ENCODE data around the gene SERPINA5. TPM values are rescaled to one million over a fixed set of nuclear protein-coding genes. Genes with fewer than 3 reads are reported as not detected.
A peak's percentile ranks its signal among the peaks of the same experiment; 100 is the strongest.

SERPINA5 gene
- total and polyA plus RNA-seq, 8 donors = 52.3 to 139 (median 96.0) TPM

- intact Hi-C loops (cut with DNase I) = no loop called here
- no peak for TF ChIP-seq CTCF (IDR thresholded peaks at IDR 0.05)
- H3K27ac ChIP-seq = peak overlapping the region in 3 of 4 donors; percentile 34 to 87 (median 78)
- no peaks in the 10 kb centered on the region for H3K27me3 ChIP-seq
- ATAC-seq (no peak), FAIRE-seq (no peak), DNase-seq (no peak)
- H3K4me1 ChIP-seq = peaks cover 9 to 17% (median 17%) of the 10 kb centered on the region in 3 donors
- WGBS, 2 donors = 92 to 95% methylated on average over 5 of the region's 5 CpGs
- no peaks in the 10 kb centered on the region for H3K36me3 ChIP-seq
- no peak overlapping the region for H3K4me3 ChIP-seq
- no peaks in the 10 kb centered on the region for H3K9me3 ChIP-seq
These were observed 30.0 kb downstream of the SERPINA5 start for GRCh38 chr14:94611179-94611578.

GRCh38 chr14:94612174-94612573, 30.9 kb downstream of the SERPINA5 start, which contains the start of gene SERPINA3:
Gene SERPINA3, plus strand, starts transcription at chr14:94612391. Its CDS starts 2,051 bp downstream, at chr14:94614442.
- TF ChIP-seq CTCF (IDR thresholded peaks at IDR 0.05) = no peak
- intact Hi-C loops (cut with DNase I) = no loop called here
- ATAC-seq (peak; percentile 60 to 75 (median 69)), DNase-seq (peak in 3 of 6 donors; percentile 59 to 73 (median 65)), FAIRE-seq (no peak)
- H3K36me3 ChIP-seq = no peaks in the 10 kb centered on the region
- no peaks in the 10 kb centered on the region for H3K9me3 ChIP-seq
- WGBS, 2 donors = 25 to 33% methylated on average over 4 of the region's 4 CpGs
- peaks cover 9 to 17% (median 15%) of the 10 kb centered on the region in 3 donors for H3K4me1 ChIP-seq
- H3K4me3 ChIP-seq = peak within 1 kb of the TSS; percentile 24 to 57 (median 36)
- no peaks in the 10 kb centered on the region for H3K27me3 ChIP-seq
- H3K27ac ChIP-seq = peak within 1 kb of the TSS; percentile 34 to 87 (median 62)

- DNase-seq (peak in 1 of 6 donors; percentile 32), ATAC-seq (peak; percentile 2 to 33 (median 26)), FAIRE-seq (no peak)
- H3K27ac ChIP-seq = peak overlapping the region; percentile 34 to 87 (median 62)
- TF ChIP-seq CTCF (IDR thresholded peaks at IDR 0.05) = no peak
- peaks cover 9 to 17% (median 15%) of the 10 kb centered on the region in 3 donors for H3K4me1 ChIP-seq
- peak overlapping the region; percentile 24 to 57 (median 36) for H3K4me3 ChIP-seq
- no peaks in the 10 kb centered on the region for H3K9me3 ChIP-seq
- intact Hi-C loops (cut with DNase I) = no loop called here
- H3K27me3 ChIP-seq = no peaks in the 10 kb centered on the region
- WGBS, 2 donors = 34 to 41% methylated on average over 9 of the region's 9 CpGs
- peaks cover 0 to 6% (median 0%) of the 10 kb centered on the region in 3 donors for H3K36me3 ChIP-seq
These were observed 31.6 kb downstream of the SERPINA5 start for GRCh38 chr14:94612580-94613554.

- WGBS, 2 donors = 84 to 86% methylated on average over 19 to 20 of the region's 20 CpGs
- ATAC-seq = peak in 1 of 4 donors; percentile 3
- H3K36me3 ChIP-seq = peaks cover 0 to 16% (median 6%) of the 10 kb centered on the region in 3 donors
- FAIRE-seq = no peak
- TF ChIP-seq CTCF (IDR thresholded peaks at IDR 0.05) = no peak
- peaks cover 9 to 17% (median 15%) of the 10 kb centered on the region in 3 donors for H3K4me1 ChIP-seq
- no peak for DNase-seq
- H3K9me3 ChIP-seq = no peaks in the 10 kb centered on the region
- peak overlapping the region; percentile 24 to 57 (median 36) for H3K4me3 ChIP-seq
- H3K27ac ChIP-seq = peak overlapping the region in 3 of 4 donors; percentile 22 to 87 (median 78)
- intact Hi-C loops (cut with DNase I) = no loop called here
- no peaks in the 10 kb centered on the region for H3K27me3 ChIP-seq
These were observed 32.8 kb downstream of the SERPINA5 start for GRCh38 chr14:94613720-94614644.

Measured in pancreas (tissue), 10 donors.